Progenitor cell of endocrine pancreas (in vitro differentiated cells): Measurements from ENCODE around the gene SUN1. TPM values are rescaled to one million over a fixed set of nuclear protein-coding genes. Genes with fewer than 3 reads are reported as not detected.

Source experiments
- DNase-seq: peaks from one replicate; pipeline ENCODE4 v3.0.0; 2021; ENCODE audit warnings: low spot score; ENCODE audit not compliant: unreplicated experiment
- H3K27ac Mint-ChIP-seq: 2 replicates; pipeline ENCODE4 v1.8.0; 2021; ENCODE audit warnings: mild to moderate bottlenecking, moderate library complexity, mixed read lengths
- H3K27me3 Mint-ChIP-seq: 2 replicates; pipeline ENCODE4 v1.8.0; 2021; ENCODE audit warnings: mixed read lengths
- H3K36me3 Mint-ChIP-seq: 2 replicates; pipeline ENCODE4 v1.8.0; 2022; ENCODE audit warnings: mixed read lengths; ENCODE audit not compliant: insufficient read depth
- H3K4me1 Mint-ChIP-seq: 2 replicates; pipeline ENCODE4 v1.8.0; 2021; ENCODE audit warnings: low read depth, mixed read lengths
- H3K4me3 Mint-ChIP-seq: 2 replicates; pipeline ENCODE4 v1.8.0; 2021; ENCODE audit warnings: low read depth, mild to moderate bottlenecking, moderate library complexity, mixed read lengths
- H3K9me3 Mint-ChIP-seq: 2 replicates; pipeline ENCODE4 v1.8.0; 2021; ENCODE audit warnings: low read depth, mixed read lengths
- CTCF ChIP-seq: fragments of 200-600 bp; sonication (generic); IDR thresholded peaks from one replicate; pipeline ENCODE4 v1.5.0; 2021; ENCODE audit warnings: antibody characterized with exemption, mild to moderate bottlenecking; ENCODE audit not compliant: unreplicated experiment
- total RNA-seq: library from RNA; stranded (reverse); gene quantifications from 2 replicates; pipeline ENCODE4 v1.2.1, GENCODE V29; 2021

Gene SUN1
- total RNA-seq, 1 donor from 2014 or later: 152 TPM

DNA sequence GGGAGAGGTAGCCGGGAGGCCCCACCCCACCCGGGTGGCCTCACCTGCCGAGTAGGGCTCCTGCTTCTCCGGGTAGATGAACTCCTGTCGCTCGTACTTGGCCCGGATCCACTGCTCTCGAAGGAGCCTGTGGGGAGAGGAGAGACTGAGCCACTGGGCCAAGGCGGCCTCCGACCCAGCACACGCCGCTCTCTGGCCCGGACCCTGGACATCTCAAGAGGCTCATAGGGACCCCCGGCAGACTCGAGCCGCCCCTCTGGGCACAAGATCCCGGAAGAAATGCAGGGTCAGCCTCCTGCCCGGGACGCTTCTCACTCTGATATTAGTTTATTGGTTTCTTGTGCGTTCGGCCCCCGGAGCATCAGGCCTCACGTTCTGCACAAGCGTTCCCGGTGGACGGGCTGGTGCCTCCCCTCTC, 87.7 kb downstream of the SUN1 start:
- H3K36me3 Mint-ChIP-seq: no peaks in the 10 kb centered on the region
- H3K4me1 Mint-ChIP-seq: no peaks in the 10 kb centered on the region
- H3K27me3 Mint-ChIP-seq: no peaks in the 10 kb centered on the region
- H3K4me3 Mint-ChIP-seq: no peak overlapping the region
- no peaks in the 10 kb centered on the region for H3K9me3 Mint-ChIP-seq
- no peak for DNase-seq
- H3K27ac Mint-ChIP-seq: no peak overlapping the region
- TF ChIP-seq CTCF: no peak

- H3K9me3 Mint-ChIP-seq: no peaks in the 10 kb centered on the region
- no peak for TF ChIP-seq CTCF
- no peaks in the 10 kb centered on the region for H3K4me1 Mint-ChIP-seq
- no peak for DNase-seq
- no peak overlapping the region for H3K27ac Mint-ChIP-seq
- H3K27me3 Mint-ChIP-seq: no peaks in the 10 kb centered on the region
- no peaks in the 10 kb centered on the region for H3K36me3 Mint-ChIP-seq
- no peak overlapping the region for H3K4me3 Mint-ChIP-seq
Observed at GRCh38 chr7:920351-921070, 88.2 kb downstream of the SUN1 start.

DNA sequence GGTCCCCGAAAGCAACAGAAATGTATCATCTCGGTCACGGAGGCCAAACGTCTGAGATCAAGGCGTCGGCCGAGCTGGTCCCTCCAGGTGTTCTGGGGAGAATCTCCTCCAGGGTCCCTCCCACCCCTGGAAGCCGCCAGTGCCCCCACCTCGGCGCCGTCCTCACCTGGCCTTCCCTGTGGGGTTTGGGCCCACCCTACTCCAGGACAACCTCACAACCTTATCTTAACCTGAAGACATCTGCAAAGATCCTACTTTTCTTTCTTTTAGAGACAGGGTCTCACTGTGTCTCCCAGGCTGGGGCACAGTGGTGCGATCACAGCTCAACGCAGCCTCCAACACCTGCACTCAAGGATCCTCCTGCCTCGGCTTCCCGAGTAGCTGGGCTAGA, 88.8 kb downstream of the SUN1 start:
- no peaks in the 10 kb centered on the region for H3K27me3 Mint-ChIP-seq
- H3K4me1 Mint-ChIP-seq: no peaks in the 10 kb centered on the region
- no peak for DNase-seq
- TF ChIP-seq CTCF: no peak
- no peaks in the 10 kb centered on the region for H3K36me3 Mint-ChIP-seq
- H3K9me3 Mint-ChIP-seq: no peaks in the 10 kb centered on the region
- H3K27ac Mint-ChIP-seq: no peak overlapping the region
- H3K4me3 Mint-ChIP-seq: no peak overlapping the region

DNA sequence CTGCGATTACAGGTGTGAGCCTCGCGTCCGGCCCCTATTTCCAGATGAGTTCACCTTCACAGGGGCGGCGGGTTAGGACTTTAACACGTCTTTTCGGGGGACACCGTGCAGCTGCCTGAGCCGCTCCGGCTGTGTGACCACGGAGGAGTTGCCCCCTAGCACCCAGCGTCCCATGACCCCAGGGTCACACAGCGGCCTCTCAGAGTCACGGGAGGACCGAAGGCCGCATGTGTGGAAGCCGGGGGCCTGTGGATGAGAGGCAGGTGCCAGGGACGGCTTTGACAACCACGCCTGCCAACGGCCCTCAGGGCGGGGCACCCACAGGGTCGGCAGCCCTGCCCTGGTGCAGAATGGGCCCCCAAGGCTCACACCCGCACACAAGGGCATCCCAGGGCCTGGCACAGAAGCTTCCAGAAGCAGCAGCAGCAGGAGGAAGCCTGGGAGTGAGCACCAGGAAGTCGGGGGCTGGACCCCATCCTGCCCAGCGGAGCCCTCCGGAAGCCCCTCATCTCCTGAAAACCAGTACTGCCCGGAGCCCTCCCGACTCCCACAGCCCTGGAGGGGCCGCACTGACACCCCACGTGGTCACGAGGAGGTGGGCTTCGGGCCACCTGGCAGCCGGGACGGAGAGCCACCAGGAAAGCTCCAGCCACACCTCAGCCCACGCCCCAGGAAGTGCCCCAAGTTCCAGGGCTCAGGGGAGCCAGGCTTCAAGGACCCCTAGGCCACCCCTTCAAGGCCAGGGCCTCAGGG, 89.5 kb downstream of the SUN1 start:
- no peak for TF ChIP-seq CTCF
- H3K27ac Mint-ChIP-seq: no peak overlapping the region
- no peaks in the 10 kb centered on the region for H3K36me3 Mint-ChIP-seq
- H3K4me3 Mint-ChIP-seq: no peak overlapping the region
- no peaks in the 10 kb centered on the region for H3K4me1 Mint-ChIP-seq
- no peaks in the 10 kb centered on the region for H3K27me3 Mint-ChIP-seq
- no peak for DNase-seq
- H3K9me3 Mint-ChIP-seq: no peaks in the 10 kb centered on the region

- DNase-seq: no peak
- no peak for TF ChIP-seq CTCF
- H3K27me3 Mint-ChIP-seq: no peaks in the 10 kb centered on the region
- no peak overlapping the region for H3K27ac Mint-ChIP-seq
- H3K4me1 Mint-ChIP-seq: no peaks in the 10 kb centered on the region
- no peaks in the 10 kb centered on the region for H3K9me3 Mint-ChIP-seq
- no peaks in the 10 kb centered on the region for H3K36me3 Mint-ChIP-seq
- no peak overlapping the region for H3K4me3 Mint-ChIP-seq
Observed at GRCh38 chr7:922334-923107, 90.2 kb downstream of the SUN1 start.
